Activated CD4-positive, alpha-beta T cell treated with anti-CD3 and anti-CD28 coated beads, Interleukin-2, Interleukin-4, amounts not matched to agents 100 ng/mL and 50 ng/mL, durations not matched to agents 16 hours and 8 hours (primary cell): ENCODE data around the gene RALA.

Experiments
- DNase-seq: peaks from one replicate; pipeline ENCODE4 v3.0.0-alpha.2; 2020; ENCODE audit warnings: low spot score

RALA gene

GRCh38 chr7:39613577-39613976 lies 9.8 kb upstream of the RALA start:
- DNase-seq = no peak

- DNase-seq = no peak
These were observed 9.1 kb upstream of the RALA start for GRCh38 chr7:39614299-39614698.

DNA sequence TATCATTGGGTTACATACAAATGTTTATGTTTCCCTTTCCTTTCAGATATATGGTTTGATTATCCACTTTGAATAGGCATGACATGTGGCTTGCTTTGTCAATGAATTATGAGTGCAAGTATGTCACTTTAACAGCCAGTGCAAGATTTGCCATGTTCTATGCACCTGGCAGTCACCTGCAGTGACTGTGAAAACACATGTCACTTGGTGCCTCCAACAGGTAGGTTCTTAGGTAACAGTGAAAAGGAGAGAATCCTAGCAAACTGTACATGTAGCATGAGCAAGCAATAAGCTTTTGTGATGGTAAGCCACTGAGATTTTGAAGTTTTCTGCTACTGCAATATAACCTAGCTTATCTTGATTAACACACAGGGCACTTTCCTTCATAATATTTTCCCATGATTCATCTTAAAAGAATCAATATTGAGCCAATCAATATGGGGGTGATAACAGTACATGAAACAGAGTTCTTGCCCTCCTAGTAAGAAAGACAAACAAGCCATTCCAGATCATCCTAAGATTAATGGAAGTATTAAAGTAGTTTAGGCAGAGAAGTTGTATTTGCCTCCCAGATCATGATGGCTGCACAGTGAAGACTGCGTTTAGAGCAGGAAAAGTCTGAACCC lies 7.9 kb upstream of the RALA start:
- no peak for DNase-seq

DNA sequence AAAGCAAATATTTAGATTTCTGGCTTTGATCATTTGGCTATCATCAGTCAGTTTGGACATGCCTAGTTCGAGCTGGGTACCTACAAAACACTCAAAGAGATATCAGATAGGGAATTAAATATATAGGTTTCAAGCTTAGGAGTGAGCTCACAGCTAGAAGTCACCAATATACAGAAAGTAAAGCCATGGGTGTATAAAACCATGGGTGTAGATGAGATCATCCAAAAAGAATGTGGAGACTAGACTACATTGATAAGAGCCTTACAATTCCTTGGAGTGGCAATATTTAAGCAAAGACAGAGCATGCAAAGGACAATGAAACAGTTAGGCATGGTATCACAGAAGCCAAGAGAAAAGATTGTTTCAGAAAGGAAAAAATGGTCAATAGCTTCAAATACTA lies 7.2 kb upstream of the RALA start:
- no peak for DNase-seq

GRCh38 chr7:39617005-39617404 lies 6.4 kb upstream of the RALA start:
- DNase-seq = no peak

- no peak for DNase-seq
These were observed 4.5 kb upstream of the RALA start for GRCh38 chr7:39618868-39619267.

- no peak for DNase-seq
These were observed 2.9 kb upstream of the RALA start for GRCh38 chr7:39620486-39620885.

DNA sequence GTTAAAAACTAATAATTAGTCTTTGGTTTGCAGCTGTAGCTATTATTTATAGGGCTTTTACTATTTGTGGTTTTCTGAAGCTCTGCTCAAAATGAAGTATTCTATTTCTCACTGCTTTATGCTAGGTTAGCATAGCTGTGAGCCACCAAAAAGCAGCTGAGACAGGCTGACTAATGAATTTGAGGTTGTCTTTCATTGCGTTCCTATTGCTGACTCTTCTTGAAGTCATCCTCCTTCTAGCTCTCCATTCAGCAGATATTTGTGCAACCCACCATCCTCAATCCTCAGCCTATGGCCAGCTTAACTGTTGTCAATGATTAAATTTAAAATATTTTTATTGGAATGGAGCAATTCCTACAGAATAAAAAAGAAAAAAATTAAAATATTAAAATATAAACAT lies 2.1 kb upstream of the RALA start:
- no peak for DNase-seq

GRCh38 chr7:39621784-39622411 lies 1.5 kb upstream of the RALA start:
- no peak for DNase-seq

GRCh38 chr7:39622609-39623008 lies 763 bp upstream of the RALA start:
- DNase-seq = no peak

- peak; percentile 9 for DNase-seq
These were observed 515 bp downstream of the RALA start for GRCh38 chr7:39623732-39624441.

- no peak for DNase-seq
These were observed 1.1 kb downstream of the RALA start for GRCh38 chr7:39624442-39624807.

GRCh38 chr7:39624935-39625694 lies 1.7 kb downstream of the RALA start:
- no peak for DNase-seq

DNA sequence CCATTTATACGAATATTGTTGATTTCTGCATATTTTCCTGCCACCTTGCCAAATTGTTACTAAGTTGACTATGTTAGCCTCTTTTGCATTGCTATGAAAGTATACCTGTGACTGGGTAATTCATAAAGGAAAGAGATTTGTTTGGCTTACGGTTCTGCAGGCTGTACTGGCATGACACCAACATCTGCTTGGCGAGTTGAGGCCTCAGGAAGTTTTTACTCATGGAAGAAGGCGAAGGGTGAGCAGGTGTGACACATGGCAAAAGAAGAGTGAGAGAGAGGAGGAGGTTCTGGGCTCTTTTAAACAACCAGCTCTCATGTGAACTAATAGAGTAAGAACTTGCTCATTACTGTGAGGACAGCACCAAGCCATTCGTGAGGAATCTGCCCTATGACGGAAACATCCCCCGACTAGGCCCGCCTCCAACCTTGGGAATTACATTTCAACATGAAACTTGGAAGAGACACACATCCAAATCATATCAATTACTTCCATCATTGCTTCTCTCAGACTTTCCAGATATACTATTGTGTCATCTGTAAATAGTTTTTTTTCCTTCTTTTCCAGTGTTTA lies 8.4 kb downstream of the RALA start:
- DNase-seq = no peak

DNA sequence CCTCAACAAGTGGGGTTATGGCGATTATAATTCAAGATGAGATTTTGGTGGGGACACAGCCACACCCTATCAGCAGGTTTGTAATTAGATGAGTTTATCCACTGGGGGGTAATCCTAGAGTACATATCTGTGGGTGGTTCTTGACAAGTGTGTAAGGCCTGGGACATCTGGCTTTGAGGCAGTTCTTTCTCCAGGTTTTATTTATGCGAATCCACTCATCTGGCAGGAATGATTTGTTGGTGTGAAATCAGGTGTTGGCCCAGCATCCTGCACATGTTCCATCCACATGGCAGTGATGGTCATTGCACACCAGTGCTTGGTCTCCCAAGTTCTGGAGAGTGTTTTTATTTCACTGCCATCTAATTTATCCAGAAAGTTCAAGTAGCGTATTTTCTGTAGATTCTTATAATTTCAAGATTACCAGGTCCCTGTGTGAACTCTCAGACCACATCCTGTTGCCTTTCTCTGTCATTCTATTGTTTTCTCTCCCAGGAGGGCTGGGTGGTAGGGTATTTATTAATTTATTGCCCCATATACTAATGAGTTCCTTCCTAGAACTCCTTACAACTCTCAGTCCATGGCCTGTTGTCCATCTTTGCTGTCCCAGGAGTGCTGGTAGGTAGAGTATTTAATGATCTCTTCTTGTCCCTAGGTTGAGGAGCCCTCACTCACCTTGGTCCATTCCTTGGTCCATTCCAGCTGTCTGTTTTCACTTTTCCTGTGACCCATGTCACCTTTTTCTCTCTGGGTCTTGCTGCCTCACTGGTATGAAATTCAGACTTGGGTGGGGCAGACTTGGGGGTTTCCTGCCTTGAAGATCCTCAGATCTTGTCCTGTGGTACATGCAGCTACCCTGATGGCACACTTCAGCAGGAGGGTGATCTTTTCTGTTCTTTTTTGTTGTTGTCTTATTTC lies 10.4 kb downstream of the RALA start:
- DNase-seq = no peak

- no peak for DNase-seq
These were observed 11.1 kb downstream of the RALA start for GRCh38 chr7:39634478-39634805.

DNA sequence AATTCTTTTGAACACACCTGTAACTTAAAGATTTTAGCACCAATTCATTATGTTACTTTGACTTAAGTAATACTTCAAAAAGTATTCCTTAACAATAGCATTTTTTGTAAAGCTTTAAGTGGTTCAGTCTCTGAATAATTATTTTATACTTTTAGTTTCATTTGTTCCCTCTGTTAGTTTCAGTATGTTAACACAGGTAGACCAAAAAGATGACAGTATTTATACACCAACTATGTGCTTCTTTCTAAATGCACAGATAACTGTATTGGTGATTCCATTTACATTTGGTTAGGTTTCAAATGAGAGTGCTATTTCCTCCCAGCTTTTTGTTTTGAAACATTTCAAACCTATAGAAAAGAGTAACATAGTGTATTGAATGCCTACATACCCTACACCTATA lies 14.0 kb downstream of the RALA start:
- no peak for DNase-seq

GRCh38 chr7:39637963-39638485 lies 14.7 kb downstream of the RALA start:
- DNase-seq = no peak

GRCh38 chr7:39642896-39643295 lies 19.5 kb downstream of the RALA start:
- no peak for DNase-seq

GRCh38 chr7:39644170-39644569 lies 20.8 kb downstream of the RALA start:
- no peak for DNase-seq
